ENCODE measurements around the gene NR2C2AP. TPM values are rescaled to one million over a fixed set of nuclear protein-coding genes. Genes with fewer than 3 reads are reported as not detected.

Gene NR2C2AP
- total and polyA plus RNA-seq, 2 donors (not counting 1 experiment from before 2014, with no cell fraction given) = 27.4 to 29.3 TPM

GRCh38 chr19:19154768-19155494 is 48.3 kb downstream of the NR2C2AP start:
- Mint-ChIP-seq H3K9me3 (ENCODE audit: insufficient read depth) (peaks cover 3% of the 10 kb centered on the region), H3K4me3 (peak overlapping the region; percentile 16), H3K4me1 (peaks cover 60% of the 10 kb centered on the region), H3K27ac (peak overlapping the region; percentile 50), H3K27me3 (no peaks in the 10 kb centered on the region)
- Histone ChIP-seq H3K9ac (ENCODE audit: low read length) (peak overlapping the region; percentile 3), H2AFZ (ENCODE audit: insufficient read depth, low read depth, low read length, poor library complexity, severe bottlenecking) (no peak overlapping the region), H3K9me3 (ENCODE audit: control extremely low read depth in 1 of 3, control insufficient read depth in 2 of 3, insufficient read depth in 1 of 3, low read length in 2 of 3) (peaks cover 0 to 6% (median 6%) of the 10 kb centered on the region in 3 donors), H3K79me2 (ENCODE audit: control insufficient read depth, insufficient read depth, low read length) (no peaks in the 10 kb centered on the region), H3K4me2 (replicated peaks; ENCODE audit: low read depth, low read length, poor library complexity, severe bottlenecking) (peak overlapping the region; percentile 52), H3K4me1 (ENCODE audit: control insufficient read depth in 2 of 2, insufficient read depth in 2 of 2, low read length in 2 of 2) (peaks cover 30 to 56% of the 10 kb centered on the region in 2 donors), H3K27me3 (replicated peaks in 1 of 4; ENCODE audit: control extremely low read depth in 1 of 4, control insufficient read depth in 3 of 4, insufficient read depth in 4 of 4, low read length in 3 of 4) (no peaks in the 10 kb centered on the region), H3K36me3 (replicated peaks in 1 of 2; ENCODE audit: control extremely low read depth in 1 of 2, control insufficient read depth in 1 of 2, extremely low read depth in 1 of 2, insufficient read depth in 2 of 2, low read length in 1 of 2) (no peaks in the 10 kb centered on the region), H3K4me3 (ENCODE audit: control extremely low read depth in 1 of 5, extremely low read depth in 1 of 5, insufficient read depth in 1 of 5, low read depth in 2 of 5, low read length in 4 of 5) (peak overlapping the region in 1 of 5 experiments; percentile 10), H3K27ac (ENCODE audit: low read length in 2 of 2) (no peak overlapping the region), H4K20me1 (ENCODE audit: control insufficient read depth, insufficient read depth, low read length, poor library complexity, severe bottlenecking) (no peaks in the 10 kb centered on the region)
- no peak for TF ChIP-seq CTCF (IDR thresholded peaks at IDR 0.05)
- TF ChIP-seq EZH2 (IDR thresholded peaks at IDR 0.05; ENCODE audit: borderline replicate concordance, insufficient read depth, low read depth, low read length, poor library complexity, severe bottlenecking) = no peak
- POLR2A ChIA-PET = no interaction called here
- intact Hi-C loops (cut with micrococcal nuclease) = no loop called here
- CTCF ChIA-PET = interaction anchor here (1.7 to 5.1 kb wide), 3 partner anchors 8 to 19 kb away, joined by 5 to 63 read pairs (median 26); partner anchors contain the start of gene MEF2B
- DNase-seq (no peak), ATAC-seq (ENCODE audit: low read depth) (no peak)
- 74% methylated on average over 6 of the region's 6 CpGs for WGBS (ENCODE audit: insufficient coverage)
